ENCODE measurements around the gene VAT1L.

DNA sequence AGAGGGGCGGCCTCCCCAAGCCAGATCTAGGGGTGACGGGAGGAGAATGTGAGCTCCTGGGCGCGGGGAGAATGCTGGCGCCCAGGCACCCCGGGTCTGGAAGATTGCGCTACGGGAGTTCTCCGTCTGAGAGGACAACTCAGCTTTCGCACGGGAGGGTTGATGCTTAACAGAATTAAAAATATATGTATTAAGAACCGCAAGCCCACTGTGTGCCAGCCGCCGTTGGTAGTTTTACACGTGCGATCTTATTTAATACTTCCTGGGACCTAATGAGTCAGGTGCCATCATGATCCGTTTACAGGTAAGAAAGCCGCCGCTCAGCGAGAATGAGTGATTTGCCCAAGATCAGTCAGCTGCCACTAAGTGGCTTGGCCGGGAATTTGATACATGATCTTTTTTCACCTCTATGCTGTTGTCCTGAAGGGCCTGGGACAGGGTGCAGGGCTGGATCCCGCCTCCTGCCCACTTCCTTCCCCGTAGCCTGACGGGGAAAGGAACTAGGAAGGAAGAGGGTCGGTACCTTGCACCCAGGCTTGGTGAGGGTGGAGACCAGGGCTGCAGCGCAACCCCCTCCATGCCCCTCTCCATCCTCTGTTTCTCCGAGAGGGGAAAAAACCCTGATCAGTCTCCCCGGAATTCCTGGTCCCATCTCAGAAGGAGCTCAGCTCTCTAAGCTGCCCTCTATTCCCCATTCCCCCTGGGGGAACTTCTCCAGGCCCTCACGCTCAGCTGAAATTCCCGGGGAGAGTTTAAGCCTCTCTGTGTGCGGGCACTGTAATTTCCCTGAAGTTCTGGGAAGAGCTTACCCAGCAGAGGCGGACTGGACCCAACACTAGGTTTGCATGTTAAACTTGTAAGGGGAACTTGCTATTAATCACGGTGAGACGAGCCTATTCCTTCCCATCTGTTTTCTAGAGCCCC, 983 bp downstream of the VAT1L start:
- TF ChIP-seq, protein P1, sequence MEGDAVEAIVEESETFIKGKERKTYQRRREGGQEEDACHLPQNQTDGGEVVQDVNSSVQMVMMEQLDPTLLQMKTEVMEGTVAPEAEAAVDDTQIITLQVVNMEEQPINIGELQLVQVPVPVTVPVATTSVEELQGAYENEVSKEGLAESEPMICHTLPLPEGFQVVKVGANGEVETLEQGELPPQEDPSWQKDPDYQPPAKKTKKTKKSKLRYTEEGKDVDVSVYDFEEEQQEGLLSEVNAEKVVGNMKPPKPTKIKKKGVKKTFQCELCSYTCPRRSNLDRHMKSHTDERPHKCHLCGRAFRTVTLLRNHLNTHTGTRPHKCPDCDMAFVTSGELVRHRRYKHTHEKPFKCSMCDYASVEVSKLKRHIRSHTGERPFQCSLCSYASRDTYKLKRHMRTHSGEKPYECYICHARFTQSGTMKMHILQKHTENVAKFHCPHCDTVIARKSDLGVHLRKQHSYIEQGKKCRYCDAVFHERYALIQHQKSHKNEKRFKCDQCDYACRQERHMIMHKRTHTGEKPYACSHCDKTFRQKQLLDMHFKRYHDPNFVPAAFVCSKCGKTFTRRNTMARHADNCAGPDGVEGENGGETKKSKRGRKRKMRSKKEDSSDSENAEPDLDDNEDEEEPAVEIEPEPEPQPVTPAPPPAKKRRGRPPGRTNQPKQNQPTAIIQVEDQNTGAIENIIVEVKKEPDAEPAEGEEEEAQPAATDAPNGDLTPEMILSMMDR (IDR thresholded peaks at IDR 0.05 in 2 of 3, conservative IDR thresholded peaks at IDR 0.05 in 1 of 3; ENCODE audit: borderline replicate concordance in 1 of 3, insufficient read depth in 1 of 3, low read depth in 2 of 3, low read length in 2 of 3) = no peak
- TF ChIP-seq POLR2A (IDR thresholded peaks at IDR 0.05; ENCODE audit: borderline replicate concordance, extremely low read depth, insufficient read depth, insufficient read length) (no peak), EZH2 (IDR thresholded peaks at IDR 0.05) (no peak)
- TF ChIP-seq, protein P2, sequence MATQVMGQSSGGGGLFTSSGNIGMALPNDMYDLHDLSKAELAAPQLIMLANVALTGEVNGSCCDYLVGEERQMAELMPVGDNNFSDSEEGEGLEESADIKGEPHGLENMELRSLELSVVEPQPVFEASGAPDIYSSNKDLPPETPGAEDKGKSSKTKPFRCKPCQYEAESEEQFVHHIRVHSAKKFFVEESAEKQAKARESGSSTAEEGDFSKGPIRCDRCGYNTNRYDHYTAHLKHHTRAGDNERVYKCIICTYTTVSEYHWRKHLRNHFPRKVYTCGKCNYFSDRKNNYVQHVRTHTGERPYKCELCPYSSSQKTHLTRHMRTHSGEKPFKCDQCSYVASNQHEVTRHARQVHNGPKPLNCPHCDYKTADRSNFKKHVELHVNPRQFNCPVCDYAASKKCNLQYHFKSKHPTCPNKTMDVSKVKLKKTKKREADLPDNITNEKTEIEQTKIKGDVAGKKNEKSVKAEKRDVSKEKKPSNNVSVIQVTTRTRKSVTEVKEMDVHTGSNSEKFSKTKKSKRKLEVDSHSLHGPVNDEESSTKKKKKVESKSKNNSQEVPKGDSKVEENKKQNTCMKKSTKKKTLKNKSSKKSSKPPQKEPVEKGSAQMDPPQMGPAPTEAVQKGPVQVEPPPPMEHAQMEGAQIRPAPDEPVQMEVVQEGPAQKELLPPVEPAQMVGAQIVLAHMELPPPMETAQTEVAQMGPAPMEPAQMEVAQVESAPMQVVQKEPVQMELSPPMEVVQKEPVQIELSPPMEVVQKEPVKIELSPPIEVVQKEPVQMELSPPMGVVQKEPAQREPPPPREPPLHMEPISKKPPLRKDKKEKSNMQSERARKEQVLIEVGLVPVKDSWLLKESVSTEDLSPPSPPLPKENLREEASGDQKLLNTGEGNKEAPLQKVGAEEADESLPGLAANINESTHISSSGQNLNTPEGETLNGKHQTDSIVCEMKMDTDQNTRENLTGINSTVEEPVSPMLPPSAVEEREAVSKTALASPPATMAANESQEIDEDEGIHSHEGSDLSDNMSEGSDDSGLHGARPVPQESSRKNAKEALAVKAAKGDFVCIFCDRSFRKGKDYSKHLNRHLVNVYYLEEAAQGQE (IDR thresholded peaks at IDR 0.05; ENCODE audit: low read depth) = no peak
- TF ChIP-seq, protein P3, sequence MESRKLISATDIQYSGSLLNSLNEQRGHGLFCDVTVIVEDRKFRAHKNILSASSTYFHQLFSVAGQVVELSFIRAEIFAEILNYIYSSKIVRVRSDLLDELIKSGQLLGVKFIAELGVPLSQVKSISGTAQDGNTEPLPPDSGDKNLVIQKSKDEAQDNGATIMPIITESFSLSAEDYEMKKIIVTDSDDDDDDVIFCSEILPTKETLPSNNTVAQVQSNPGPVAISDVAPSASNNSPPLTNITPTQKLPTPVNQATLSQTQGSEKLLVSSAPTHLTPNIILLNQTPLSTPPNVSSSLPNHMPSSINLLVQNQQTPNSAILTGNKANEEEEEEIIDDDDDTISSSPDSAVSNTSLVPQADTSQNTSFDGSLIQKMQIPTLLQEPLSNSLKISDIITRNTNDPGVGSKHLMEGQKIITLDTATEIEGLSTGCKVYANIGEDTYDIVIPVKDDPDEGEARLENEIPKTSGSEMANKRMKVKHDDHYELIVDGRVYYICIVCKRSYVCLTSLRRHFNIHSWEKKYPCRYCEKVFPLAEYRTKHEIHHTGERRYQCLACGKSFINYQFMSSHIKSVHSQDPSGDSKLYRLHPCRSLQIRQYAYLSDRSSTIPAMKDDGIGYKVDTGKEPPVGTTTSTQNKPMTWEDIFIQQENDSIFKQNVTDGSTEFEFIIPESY (IDR thresholded peaks at IDR 0.05; ENCODE audit: extremely low read depth, insufficient replicate concordance, low read length) = no peak
